ENCODE measurements around the gene GCNT2. TPM values are rescaled to one million over a fixed set of nuclear protein-coding genes. Genes with fewer than 3 reads are reported as not detected.
"Not testable (repeated sequence)": the region's sequence is repeated elsewhere in the genome, so short reads cannot be mapped to it uniquely, and the experiment has no call there.

GCNT2 gene
- total and polyA plus RNA-seq, 7 experiments from 2014 or later: 0.45 to 8.5 (median 3.6) TPM

DNA sequence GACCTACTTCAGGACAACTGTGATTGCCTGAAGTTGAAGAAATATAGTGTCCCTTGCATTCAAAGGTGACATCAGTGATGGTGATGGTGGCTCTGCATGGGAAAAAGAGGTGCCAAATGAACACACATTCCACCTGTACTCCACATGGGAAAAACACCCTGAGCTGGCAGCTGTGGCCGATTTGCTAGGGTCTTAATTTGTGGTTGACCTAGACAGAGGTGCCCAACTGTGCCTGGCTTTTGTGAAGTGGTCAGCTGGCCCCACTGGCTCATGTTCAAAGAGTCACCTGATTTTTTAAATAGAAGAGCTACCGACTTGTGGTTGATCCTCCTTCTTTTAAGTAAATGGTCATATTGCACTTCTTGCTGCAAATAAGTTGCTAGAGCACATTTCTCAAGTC lies 7.6 kb upstream of the GCNT2 start:
- intact Hi-C loops (cut with micrococcal nuclease): no loop called here
- CTCF ChIA-PET: no interaction called here
- Mint-ChIP-seq H3K27ac (no peak overlapping the region), H3K36me3 (no peaks in the 10 kb centered on the region), H3K27me3 (peaks cover 0 to 7% (median 4%) of the 10 kb centered on the region in 5 donors), H3K4me3 (no peak overlapping the region), H3K9me3 (no peaks in the 10 kb centered on the region), H3K4me1 (peaks cover 0 to 7% (median 5%) of the 10 kb centered on the region in 7 donors)
- POLR2A ChIA-PET: no interaction called here
- H3K27ac ChIP-seq (ENCODE audit: low read depth, low read length): no peak overlapping the region
- H3K4me3 ChIP-seq (ENCODE audit: low read length): no peak overlapping the region
- no peaks in the 10 kb centered on the region for H3K27me3 ChIP-seq (ENCODE audit: control insufficient read depth in 2 of 2, insufficient read depth in 2 of 2, low read length in 2 of 2)
- no peaks in the 10 kb centered on the region for H3K36me3 ChIP-seq (ENCODE audit: control insufficient read depth in 2 of 3, insufficient read depth in 3 of 3, low read length in 3 of 3)
- H3K4me1 ChIP-seq (ENCODE audit: control insufficient read depth in 2 of 2, insufficient read depth in 2 of 2, low read length in 2 of 2): no peaks in the 10 kb centered on the region
- no peaks in the 10 kb centered on the region for H3K9me3 ChIP-seq (ENCODE audit: control insufficient read depth in 2 of 3, low read length in 3 of 3)
- DNase-seq: no peak
- no peak for ATAC-seq

DNA sequence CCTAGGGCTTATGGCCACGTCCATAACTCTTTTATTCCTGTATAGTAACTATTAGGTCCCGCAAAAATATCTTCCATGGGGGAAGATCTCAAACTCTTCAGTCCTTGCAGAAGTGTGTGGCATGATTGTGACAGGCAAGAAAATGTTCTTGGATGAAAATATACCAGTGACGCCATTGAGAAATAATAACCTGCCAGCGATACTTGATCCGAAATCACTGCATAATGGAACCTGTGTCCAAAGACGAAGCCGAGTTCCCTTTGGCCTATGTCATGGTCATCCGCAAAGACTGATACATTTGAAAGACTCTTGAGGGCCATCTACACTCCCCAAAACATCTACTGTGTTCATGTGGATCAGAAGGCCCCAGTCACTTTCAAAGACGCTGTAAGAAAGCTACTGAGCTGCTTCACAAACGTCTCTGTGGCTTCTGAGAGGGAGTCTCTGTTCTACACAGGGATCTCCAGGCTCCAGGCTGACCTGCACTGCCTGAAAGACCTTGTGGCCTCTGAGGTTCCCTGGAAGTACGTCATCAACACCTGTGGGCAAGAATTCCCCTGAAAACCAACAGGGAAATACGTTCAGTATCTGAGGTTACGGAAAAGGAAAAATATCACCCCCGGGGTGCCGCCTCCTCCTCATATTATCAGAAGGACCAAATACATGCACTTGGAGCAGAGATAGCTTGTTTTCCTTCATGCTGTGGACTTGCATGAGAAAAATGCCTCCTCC lies 6.9 kb upstream of the GCNT2 start:
- DNase-seq: no peak
- Histone ChIP-seq H3K27me3 (ENCODE audit: control insufficient read depth in 2 of 2, insufficient read depth in 2 of 2, low read length in 2 of 2) (no peaks in the 10 kb centered on the region), H3K36me3 (ENCODE audit: control insufficient read depth in 2 of 3, insufficient read depth in 3 of 3, low read length in 3 of 3) (no peaks in the 10 kb centered on the region), H3K27ac (ENCODE audit: low read depth, low read length) (no peak overlapping the region), H3K4me3 (ENCODE audit: low read length) (no peak overlapping the region), H3K4me1 (ENCODE audit: control insufficient read depth in 2 of 2, insufficient read depth in 2 of 2, low read length in 2 of 2) (no peaks in the 10 kb centered on the region), H3K9me3 (ENCODE audit: control insufficient read depth in 2 of 3, low read length in 3 of 3) (no peaks in the 10 kb centered on the region)
- Mint-ChIP-seq H3K36me3 (no peaks in the 10 kb centered on the region), H3K9me3 (no peaks in the 10 kb centered on the region), H3K4me3 (no peak overlapping the region), H3K4me1 (peaks cover 0 to 8% (median 5%) of the 10 kb centered on the region in 7 donors), H3K27ac (no peak overlapping the region), H3K27me3 (peaks cover 3 to 7% (median 4%) of the 10 kb centered on the region in 5 donors)
- intact Hi-C loops (cut with micrococcal nuclease): no loop called here
- CTCF ChIA-PET: no interaction called here
- POLR2A ChIA-PET: no interaction called here
- no peak for ATAC-seq

DNA sequence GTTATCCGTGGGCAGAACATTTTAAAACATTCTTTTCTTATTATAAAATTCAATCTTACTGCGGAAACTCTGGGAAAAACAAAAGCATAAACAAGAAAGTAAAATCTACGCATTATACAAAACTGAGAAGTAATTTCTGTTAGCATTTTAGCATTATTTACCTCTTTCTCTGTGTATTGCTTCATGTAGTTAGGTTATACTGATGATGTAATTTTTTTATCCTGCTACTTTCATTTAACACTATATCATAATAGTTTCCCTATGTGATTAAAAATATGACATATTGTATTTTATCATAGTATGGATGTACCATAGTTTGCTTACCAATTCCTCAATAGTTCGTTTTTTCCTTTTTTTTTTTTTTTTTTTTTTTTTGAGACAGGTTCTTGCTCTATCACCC lies 4.2 kb upstream of the GCNT2 start:
- H3K36me3 ChIP-seq (ENCODE audit: control insufficient read depth in 2 of 3, insufficient read depth in 3 of 3, low read length in 3 of 3): no peaks in the 10 kb centered on the region
- CTCF ChIA-PET: no interaction called here
- H3K36me3 Mint-ChIP-seq: no peaks in the 10 kb centered on the region
- no peak for ATAC-seq
- H3K27me3 ChIP-seq (ENCODE audit: control insufficient read depth in 2 of 2, insufficient read depth in 2 of 2, low read length in 2 of 2): no peaks in the 10 kb centered on the region
- H3K4me3 Mint-ChIP-seq: no peak overlapping the region
- H3K27me3 Mint-ChIP-seq: peaks cover 0 to 8% (median 0%) of the 10 kb centered on the region in 5 donors
- no peak overlapping the region for H3K4me3 ChIP-seq (ENCODE audit: low read length)
- no peak overlapping the region for H3K27ac Mint-ChIP-seq
- H3K9me3 ChIP-seq (ENCODE audit: control insufficient read depth in 2 of 3, low read length in 3 of 3): no peaks in the 10 kb centered on the region
- POLR2A ChIA-PET: no interaction called here
- intact Hi-C loops (cut with micrococcal nuclease): no loop called here
- DNase-seq: no peak
- no peaks in the 10 kb centered on the region for H3K4me1 ChIP-seq (ENCODE audit: control insufficient read depth in 2 of 2, insufficient read depth in 2 of 2, low read length in 2 of 2)
- H3K27ac ChIP-seq (ENCODE audit: low read depth, low read length): no peak overlapping the region
- H3K9me3 Mint-ChIP-seq: no peaks in the 10 kb centered on the region
- peaks cover 0 to 7% (median 0%) of the 10 kb centered on the region in 7 donors for H3K4me1 Mint-ChIP-seq

DNA sequence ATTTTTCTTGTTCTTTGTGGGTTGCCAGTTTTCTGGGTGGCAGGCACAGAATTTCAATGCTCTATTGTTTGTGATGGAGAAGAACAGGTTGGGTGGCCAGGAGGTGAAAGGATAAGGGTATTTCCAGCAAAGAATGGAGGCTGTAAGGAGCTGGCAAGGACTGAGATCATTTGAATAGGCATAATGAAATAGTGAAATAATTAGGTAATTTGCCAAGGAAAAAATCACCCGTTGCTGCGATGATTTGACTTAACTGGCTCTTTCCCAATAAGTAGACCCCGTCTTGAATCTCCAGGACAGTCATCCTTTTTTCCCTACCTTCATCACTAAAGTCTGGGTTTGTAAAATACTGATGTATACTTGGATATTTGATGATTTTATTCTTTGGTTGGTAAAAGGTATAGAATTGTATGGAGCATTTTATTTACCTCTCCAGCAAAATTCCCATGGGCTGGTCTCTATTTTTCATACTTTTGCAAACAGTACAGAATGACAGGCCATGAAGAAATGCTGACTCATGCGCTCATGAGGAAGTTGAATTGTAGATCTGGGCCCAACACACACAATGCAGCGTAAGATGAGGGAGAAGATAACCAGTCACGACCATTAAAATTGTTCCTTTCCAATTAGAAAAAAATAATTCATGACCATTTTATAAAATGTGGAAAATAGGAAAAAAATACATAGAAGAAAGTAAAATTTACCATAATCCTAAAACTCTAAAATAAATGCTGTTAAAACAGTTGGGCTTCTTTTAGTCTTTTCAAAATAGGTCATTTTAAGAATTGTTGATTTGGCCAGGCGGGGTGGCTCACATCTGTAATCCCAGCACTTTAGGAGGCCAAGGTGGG lies 2.4 kb upstream of the GCNT2 start:
- Histone ChIP-seq H3K27me3 (ENCODE audit: control insufficient read depth in 2 of 2, insufficient read depth in 2 of 2, low read length in 2 of 2) (no peaks in the 10 kb centered on the region), H3K36me3 (ENCODE audit: control insufficient read depth in 2 of 3, insufficient read depth in 3 of 3, low read length in 3 of 3) (no peaks in the 10 kb centered on the region), H3K9me3 (ENCODE audit: control insufficient read depth in 2 of 3, low read length in 3 of 3) (no peaks in the 10 kb centered on the region), H3K4me3 (ENCODE audit: low read length) (no peak overlapping the region), H3K4me1 (ENCODE audit: control insufficient read depth in 2 of 2, insufficient read depth in 2 of 2, low read length in 2 of 2) (no peaks in the 10 kb centered on the region), H3K27ac (ENCODE audit: low read depth, low read length) (no peak overlapping the region)
- H3K9me3 Mint-ChIP-seq: no peaks in the 10 kb centered on the region
- peaks cover 0 to 11% (median 6%) of the 10 kb centered on the region in 5 donors for H3K27me3 Mint-ChIP-seq
- ChIA-PET CTCF (no interaction called here), POLR2A (no interaction called here)
- H3K4me3 Mint-ChIP-seq: no peak overlapping the region
- H3K36me3 Mint-ChIP-seq: no peaks in the 10 kb centered on the region
- peaks cover 0 to 7% (median 0%) of the 10 kb centered on the region in 7 donors for H3K4me1 Mint-ChIP-seq
- peak; percentile 63 for ATAC-seq
- intact Hi-C loops (cut with micrococcal nuclease): no loop called here
- no peak for DNase-seq
- peak overlapping the region in 1 of 9 donors; percentile 27 for H3K27ac Mint-ChIP-seq

DNA sequence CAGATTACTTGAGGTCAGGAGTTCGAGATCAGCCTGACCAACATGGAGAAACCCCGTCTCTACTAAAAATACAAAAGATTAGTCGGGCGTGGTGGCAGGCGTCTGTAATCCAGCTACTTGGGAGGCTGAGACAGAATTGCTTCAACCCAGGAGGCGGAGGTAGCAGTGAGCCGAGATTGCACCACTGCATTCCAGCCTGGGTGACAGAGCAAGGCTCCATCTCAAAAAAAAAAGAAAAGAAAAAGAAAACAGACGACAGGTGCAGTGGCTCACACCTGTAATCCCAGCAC lies 1.8 kb upstream of the GCNT2 start:
- H3K4me3 Mint-ChIP-seq; H3K27ac Mint-ChIP-seq; H3K4me3 ChIP-seq (ENCODE audit: low read length); intact Hi-C loops (cut with micrococcal nuclease); H3K9me3 ChIP-seq (ENCODE audit: control insufficient read depth in 2 of 3, low read length in 3 of 3); H3K9me3 Mint-ChIP-seq; POLR2A ChIA-PET; DNase-seq; H3K27me3 ChIP-seq (ENCODE audit: control insufficient read depth in 2 of 2, insufficient read depth in 2 of 2, low read length in 2 of 2); H3K4me1 Mint-ChIP-seq; H3K36me3 ChIP-seq (ENCODE audit: control insufficient read depth in 2 of 3, insufficient read depth in 3 of 3, low read length in 3 of 3); H3K27ac ChIP-seq (ENCODE audit: low read depth, low read length); ATAC-seq; H3K36me3 Mint-ChIP-seq; CTCF ChIA-PET; H3K4me1 ChIP-seq (ENCODE audit: control insufficient read depth in 2 of 2, insufficient read depth in 2 of 2, low read length in 2 of 2): not testable (repeated sequence)
- H3K27me3 Mint-ChIP-seq: peaks cover 0 to 11% (median 6%) of the 10 kb centered on the region in 5 donors

DNA sequence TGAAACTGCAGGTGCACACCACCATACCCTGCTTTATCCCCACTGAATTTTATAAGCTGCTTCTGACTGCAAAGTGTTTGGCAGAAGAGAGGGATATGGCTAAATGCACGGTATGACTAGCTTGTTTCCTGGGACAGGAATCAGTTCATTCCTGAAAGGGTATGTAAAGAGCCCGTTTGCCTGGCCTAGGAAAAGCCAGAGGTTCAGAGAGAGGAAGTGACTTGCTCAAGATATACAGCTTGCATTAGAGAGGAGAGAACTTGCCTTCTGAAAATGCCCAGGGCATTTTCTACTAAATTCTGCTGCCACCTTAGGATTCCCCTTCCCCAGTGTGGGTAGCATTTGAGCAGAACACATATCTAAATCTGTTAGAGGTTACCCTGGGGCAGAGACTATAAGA lies 683 bp upstream of the GCNT2 start:
- ChIA-PET CTCF (no interaction called here), POLR2A (no interaction called here)
- Mint-ChIP-seq H3K27ac (no peak overlapping the region), H3K9me3 (no peaks in the 10 kb centered on the region), H3K4me3 (no peak overlapping the region), H3K27me3 (peaks cover 0 to 13% (median 6%) of the 10 kb centered on the region in 5 donors), H3K4me1 (peaks cover 0 to 12% (median 0%) of the 10 kb centered on the region in 7 donors), H3K36me3 (no peaks in the 10 kb centered on the region)
- H3K4me3 ChIP-seq (ENCODE audit: low read length): no peak overlapping the region
- intact Hi-C loops (cut with micrococcal nuclease): no loop called here
- H3K36me3 ChIP-seq (ENCODE audit: control insufficient read depth in 2 of 3, insufficient read depth in 3 of 3, low read length in 3 of 3): no peaks in the 10 kb centered on the region
- H3K9me3 ChIP-seq (ENCODE audit: control insufficient read depth in 2 of 3, low read length in 3 of 3): no peaks in the 10 kb centered on the region
- H3K4me1 ChIP-seq (ENCODE audit: control insufficient read depth in 2 of 2, insufficient read depth in 2 of 2, low read length in 2 of 2): no peaks in the 10 kb centered on the region
- no peaks in the 10 kb centered on the region for H3K27me3 ChIP-seq (ENCODE audit: control insufficient read depth in 2 of 2, insufficient read depth in 2 of 2, low read length in 2 of 2)
- DNase-seq (no peak), ATAC-seq (peak; percentile 42)
- no peak overlapping the region for H3K27ac ChIP-seq (ENCODE audit: low read depth, low read length)

Measured in naive thymus-derived CD4-positive, alpha-beta T cell (primary cell).